ENCODE results near the gene APOB. TPM values are rescaled to one million over a fixed set of nuclear protein-coding genes. Genes with fewer than 3 reads are reported as not detected.

Gene APOB
- total and polyA plus RNA-seq, 2 of the 13 experiments (the other 11 are each of a cell fraction or from before 2014, with no cell fraction given): 1,569 to 2,515 TPM

DNA sequence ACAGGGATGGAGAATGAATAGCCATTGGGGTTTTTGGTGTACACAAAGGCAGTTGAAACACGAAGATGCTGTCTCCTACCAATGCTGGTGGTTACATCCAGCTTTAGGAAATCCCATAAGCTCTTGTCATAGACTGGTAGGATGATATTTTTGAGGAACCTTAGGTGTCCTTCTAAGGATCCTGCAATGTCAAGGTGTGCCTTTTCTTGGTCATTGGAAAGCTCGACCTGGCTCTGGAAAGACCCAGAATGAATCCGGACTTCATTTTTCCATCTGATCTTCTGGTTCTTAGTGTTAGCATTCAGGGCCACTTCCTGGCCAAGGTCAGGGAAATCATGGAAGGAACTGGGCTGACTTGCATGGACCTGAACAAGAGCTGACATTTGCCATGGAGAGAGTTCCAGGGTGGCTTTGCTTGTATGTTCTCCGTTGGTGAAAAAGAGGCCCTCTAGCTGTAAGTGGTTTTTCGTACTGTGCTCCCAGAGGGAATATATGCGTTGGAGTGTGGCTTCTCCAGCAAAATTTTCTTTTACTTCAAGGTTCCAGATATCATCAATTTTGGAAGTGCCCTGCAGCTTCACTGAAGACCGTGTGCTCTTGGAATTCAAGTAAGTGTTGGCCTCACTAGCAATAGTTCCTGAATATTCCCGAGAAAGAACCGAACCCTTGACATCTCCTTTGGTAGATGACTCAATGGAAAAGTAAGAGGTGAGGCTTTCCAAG is 38.0 kb downstream of the APOB start (continued):
- 0 out of 2 replicates have a peak, but pooled peaks have one; percentile 58 for TF ChIP-seq ZNF318 (CRISPR knock-in tag; IDR thresholded peaks at IDR 0.05)
- TF ChIP-seq, protein P1, sequence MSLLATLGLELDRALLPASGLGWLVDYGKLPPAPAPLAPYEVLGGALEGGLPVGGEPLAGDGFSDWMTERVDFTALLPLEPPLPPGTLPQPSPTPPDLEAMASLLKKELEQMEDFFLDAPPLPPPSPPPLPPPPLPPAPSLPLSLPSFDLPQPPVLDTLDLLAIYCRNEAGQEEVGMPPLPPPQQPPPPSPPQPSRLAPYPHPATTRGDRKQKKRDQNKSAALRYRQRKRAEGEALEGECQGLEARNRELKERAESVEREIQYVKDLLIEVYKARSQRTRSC (CRISPR knock-in tag; IDR thresholded peaks at IDR 0.05; ENCODE audit: low read depth): no peak; the same call in 1 of the 2 replicates
- no peak for TF ChIP-seq ZNF879 (CRISPR knock-in tag; IDR thresholded peaks at IDR 0.05)
- no peak for TF ChIP-seq ZNF552 (CRISPR knock-in tag; IDR thresholded peaks at IDR 0.05; ENCODE audit: borderline replicate concordance)
- TF ChIP-seq ZNF256 (CRISPR knock-in tag; conservative IDR thresholded peaks at IDR 0.05): peak; percentile 13; the same call in 1 of the 2 replicates
- no peak for TF ChIP-seq MTA1 (CRISPR knock-in tag; IDR thresholded peaks at IDR 0.05; ENCODE audit: borderline replicate concordance)
- TF ChIP-seq ZNF207 (IDR thresholded peaks at IDR 0.05; ENCODE audit: borderline replicate concordance): no peak
- TF ChIP-seq FIP1L1 (IDR thresholded peaks at IDR 0.05; ENCODE audit: borderline replicate concordance, insufficient read depth, low read depth, low read length): no peak
- no peak for TF ChIP-seq CEBPB (IDR thresholded peaks at IDR 0.05; ENCODE audit: borderline replicate concordance, low read depth, low read length)
- no peak for TF ChIP-seq ZNF383 (CRISPR knock-in tag; IDR thresholded peaks at IDR 0.05; ENCODE audit: borderline replicate concordance)
- no peak; the same call in 1 of the 2 replicates for TF ChIP-seq PITX1 (CRISPR knock-in tag; IDR thresholded peaks at IDR 0.05)
- TF ChIP-seq GATAD1 (CRISPR knock-in tag; IDR thresholded peaks at IDR 0.05): no peak
- TF ChIP-seq SP140L (CRISPR knock-in tag; IDR thresholded peaks at IDR 0.05; ENCODE audit: borderline replicate concordance): no peak
- TF ChIP-seq THAP9 (CRISPR knock-in tag; IDR thresholded peaks at IDR 0.05; ENCODE audit: borderline replicate concordance): no peak
- TF ChIP-seq SIN3B (IDR thresholded peaks at IDR 0.05; ENCODE audit: low read length): no peak
- no peak for TF ChIP-seq ZNF460 (CRISPR knock-in tag; IDR thresholded peaks at IDR 0.05; ENCODE audit: borderline replicate concordance)

Data from HepG2 (cell line).